H1 (cell line): ENCODE data around the gene RGS7BP. TPM values are rescaled to one million over a fixed set of nuclear protein-coding genes. Genes with fewer than 3 reads are reported as not detected.

Experiments used
- CTCF ChIA-PET: fragments of 300-600 bp; sonication (Branson Sonifier 250); formaldehyde crosslinking; loops from one replicate; lab custom pipeline; 2021; ENCODE audit not compliant: partially characterized antibody; lab: Charles Lee
- POLR2A ChIA-PET: fragments of 300-600 bp; sonication (Branson Sonifier 250); formaldehyde crosslinking; loops from one replicate; lab custom pipeline; 2021; ENCODE audit warnings: inconsistent platforms; ENCODE audit not compliant: partially characterized antibody; lab: Charles Lee
- DNase-seq, 2 experiments: peaks; one replicate each; pipeline versions ENCODE4 v3.0.0 to v3.0.0-alpha.2; 2010 to 2022; ENCODE audit warnings: low spot score in 2 of 2, low read depth in 1 of 2, mixed read lengths in 1 of 2
- FAIRE-seq: peaks from 2 replicates; lab custom pipeline; 2011; peaks lifted over from hg19 to GRCh38; lab: Jason Lieb, UNC
- H2AFZ ChIP-seq: 2 replicates; pipeline ENCODE4 v1.8.1; 2012; ENCODE audit warnings: low read length, inconsistent platforms
- H2AK5ac ChIP-seq: 2 replicates; pipeline ENCODE4 v1.6.1; 2013; ENCODE audit warnings: low read depth, low read length
- H2BK120ac ChIP-seq: replicated peaks from 2 replicates; pipeline ENCODE3; 2013; ENCODE audit warnings: low read depth, low read length, inconsistent platforms
- H2BK12ac ChIP-seq: 2 replicates; pipeline ENCODE4 v1.6.1; 2013; ENCODE audit warnings: low read depth, low read length
- H2BK15ac ChIP-seq: 2 replicates; pipeline ENCODE4 v1.6.1; 2013; ENCODE audit warnings: low read length
- H2BK20ac ChIP-seq: 2 replicates; pipeline ENCODE4 v1.6.1; 2013; ENCODE audit warnings: low read length
- H2BK5ac ChIP-seq: 2 replicates; pipeline ENCODE4 v1.6.1; 2013; ENCODE audit warnings: low read depth, low read length
- H3K14ac ChIP-seq: 2 replicates; pipeline ENCODE4 v1.6.1; 2013; ENCODE audit warnings: inconsistent platforms; ENCODE audit not compliant: insufficient read length
- H3K18ac ChIP-seq: 2 replicates; pipeline ENCODE4 v1.6.1; 2013; ENCODE audit warnings: low read length; ENCODE audit errors: extremely low read depth
- H3K23ac ChIP-seq: 2 replicates; pipeline ENCODE4 v1.6.1; 2013; ENCODE audit warnings: inconsistent platforms; ENCODE audit not compliant: insufficient read length
- H3K23me2 ChIP-seq: 2 replicates; pipeline ENCODE4 v1.6.1; 2013; ENCODE audit warnings: low read depth, low read length
- H3K27ac ChIP-seq: 2 replicates; pipeline ENCODE4 v1.6.1; 2011; ENCODE audit warnings: low read depth, low read length, inconsistent platforms
- H3K27me3 ChIP-seq, 4 experiments: replicated peaks in 1 of 4; 1 replicate in 1 of 4; 2 replicates in 3 of 4; pipeline versions ENCODE4 v1.6.1 to v1.8.1; 2011 to 2013; ENCODE audit warnings: low read length in 3 of 4, mild to moderate bottlenecking in 3 of 4, inconsistent platforms in 2 of 4, mixed read lengths in 2 of 4, moderate library complexity in 1 of 4; ENCODE audit not compliant: control insufficient read depth in 3 of 4, insufficient read depth in 3 of 4; ENCODE audit errors: extremely low read depth in 1 of 4
- H3K36me3 ChIP-seq, 4 experiments: 2 replicates each; pipeline versions ENCODE4 v1.6.1 to v1.8.1; 2011 to 2013; ENCODE audit warnings: mild to moderate bottlenecking in 4 of 4, low read length in 3 of 4, moderate library complexity in 2 of 4, control low read depth in 1 of 4, inconsistent platforms in 1 of 4; ENCODE audit not compliant: insufficient read depth in 4 of 4, control insufficient read depth in 2 of 4
- H3K4ac ChIP-seq: replicated peaks from 2 replicates; pipeline ENCODE3; 2013; ENCODE audit warnings: low read length, low read depth, mixed read lengths, inconsistent platforms; ENCODE audit not compliant: insufficient read length
- H3K4me1 ChIP-seq, 4 experiments: replicated peaks in 1 of 4; 1 replicate in 1 of 4; 2 replicates in 3 of 4; pipeline versions ENCODE4 v1.6.1 to v1.8.1; 2011 to 2013; ENCODE audit warnings: low read length in 3 of 4, inconsistent platforms in 2 of 4, mixed read lengths in 1 of 4; ENCODE audit not compliant: insufficient read depth in 4 of 4, control insufficient read depth in 3 of 4
- H3K4me2 ChIP-seq, 2 experiments: 2 replicates each; pipeline versions ENCODE4 v1.6.1 to v1.8.1; 2011 to 2013; ENCODE audit warnings: low read depth in 2 of 2, low read length in 2 of 2, control low read depth in 1 of 2, inconsistent platforms in 1 of 2, mild to moderate bottlenecking in 1 of 2; ENCODE audit not compliant: insufficient read depth in 1 of 2
- H3K4me3 ChIP-seq, 4 experiments: fragments of 200-600, 300-600 bp in 1 of 4; sonication (generic), shearing (Covaris generic), sonication (Bioruptor Twin) in 1 of 4; 2 replicates each; pipeline versions ENCODE4 v1.5.1 to v1.8.1; 2011 to 2016; ENCODE audit warnings: low read length in 4 of 4, low read depth in 3 of 4, control low read depth in 2 of 4, inconsistent platforms in 2 of 4, mild to moderate bottlenecking in 2 of 4, mixed read lengths in 1 of 4, moderate library complexity in 1 of 4; ENCODE audit not compliant: insufficient read depth in 2 of 4; ENCODE audit errors: extremely low read depth in 1 of 4
- H3K56ac ChIP-seq: replicated peaks from 2 replicates; pipeline ENCODE3; 2013; ENCODE audit warnings: low read depth, mild to moderate bottlenecking, mixed read lengths, low read length, inconsistent platforms; ENCODE audit not compliant: insufficient read length
- H3K79me1 ChIP-seq: 2 replicates; pipeline ENCODE4 v1.6.1; 2013; ENCODE audit warnings: low read depth, low read length, control low read depth
- H3K79me2 ChIP-seq, 2 experiments: 2 replicates each; pipeline versions ENCODE4 v1.6.1 to v1.8.1; 2012 to 2013; ENCODE audit warnings: low read length in 2 of 2, mild to moderate bottlenecking in 2 of 2, inconsistent platforms in 1 of 2; ENCODE audit not compliant: insufficient read depth in 2 of 2, control insufficient read depth in 1 of 2
- H3K9ac ChIP-seq, 4 experiments: replicated peaks in 1 of 4; 1 replicate in 1 of 4; 2 replicates in 3 of 4; pipeline versions ENCODE4 v1.6.1 to v1.8.1; 2011 to 2013; ENCODE audit warnings: low read depth in 3 of 4, low read length in 3 of 4, control low read depth in 2 of 4, mild to moderate bottlenecking in 2 of 4, moderate library complexity in 2 of 4, inconsistent platforms in 1 of 4; ENCODE audit errors: extremely low read depth in 1 of 4
- H3K9me3 ChIP-seq, 2 experiments: 2 replicates each; pipeline versions ENCODE4 v1.6.1 to v1.8.1; 2012 to 2013; ENCODE audit warnings: mild to moderate bottlenecking in 2 of 2, moderate library complexity in 2 of 2, control low read depth in 1 of 2, inconsistent platforms in 1 of 2, low read depth in 1 of 2, low read length in 1 of 2, mixed read lengths in 1 of 2; ENCODE audit not compliant: insufficient read depth in 2 of 2
- H4K20me1 ChIP-seq, 2 experiments: replicated peaks in 1 of 2; 2 replicates each; pipeline versions ENCODE3 to v1.8.1; 2011 to 2013; ENCODE audit warnings: inconsistent platforms in 2 of 2, low read length in 2 of 2, mild to moderate bottlenecking in 1 of 2; ENCODE audit not compliant: insufficient read depth in 2 of 2, control insufficient read depth in 1 of 2
- H4K5ac ChIP-seq: 2 replicates; pipeline ENCODE4 v1.6.1; 2013; ENCODE audit warnings: low read length, low read depth, mixed read lengths, inconsistent platforms; ENCODE audit not compliant: insufficient read length
- H4K8ac ChIP-seq: 2 replicates; pipeline ENCODE4 v1.8.0; 2013; ENCODE audit warnings: mild to moderate bottlenecking, moderate library complexity, low read length, inconsistent platforms; ENCODE audit not compliant: insufficient read depth; ENCODE audit errors: extremely low read depth
- H4K91ac ChIP-seq: replicated peaks from 2 replicates; pipeline ENCODE3; 2013; ENCODE audit warnings: low read length, mixed read lengths, inconsistent platforms; ENCODE audit not compliant: insufficient read length
- BCL11A ChIP-seq, 2 experiments: IDR thresholded peaks; one replicate each; pipeline ENCODE4 v1.6.1; 2011; ENCODE audit warnings: low read depth in 2 of 2, low read length in 2 of 2, mild to moderate bottlenecking in 2 of 2
- EGR1 ChIP-seq: IDR thresholded peaks from 2 replicates; pipeline ENCODE4 v1.6.1; 2011; ENCODE audit warnings: low read depth, low read length, borderline replicate concordance
- POLR2A ChIP-seq, 2 experiments: IDR thresholded peaks; 1 replicate in 1 of 2; 2 replicates in 1 of 2; pipeline ENCODE4 v1.6.1; 2011; ENCODE audit warnings: low read depth in 2 of 2, low read length in 2 of 2, mild to moderate bottlenecking in 2 of 2; ENCODE audit errors: control extremely low read depth in 1 of 2
- YY1 ChIP-seq: IDR thresholded peaks from 2 replicates; pipeline ENCODE4 v1.6.1; 2011; ENCODE audit warnings: low read depth, mild to moderate bottlenecking, low read length
- polyA plus RNA-seq, 7 experiments: library from polyadenylated mRNA; depleted of rRNA in 3 of 7; stranded (reverse) in 5 of 7; unstranded in 2 of 7; fragments of >200 nt in 5 of 7; fragments of 200-250 nt in 2 of 7; gene quantifications; 1 replicate in 5 of 7; 2 replicates in 1 of 7; 4 replicates in 1 of 7; pipeline versions ENCODE4 v1.2.1 to v1.2.3, GENCODE V29; 2011 to 2013; ENCODE audit warnings: missing spikeins in 2 of 7, mixed read lengths in 2 of 7
- total RNA-seq: library from RNA; stranded (reverse); fragmentation: NEBNext Ultra II Directional; extraction: Animal tissue kit (Norgen Biotek cat#: 25700); gene quantifications from 2 replicates; pipeline ENCODE4 v1.2.1, GENCODE V29; 2021

Gene RGS7BP
- total and polyA plus RNA-seq, 2 of the 8 experiments (the other 6 are each of a cell fraction or from before 2014, with no cell fraction given): 0.65 to 2.3 TPM

DNA sequence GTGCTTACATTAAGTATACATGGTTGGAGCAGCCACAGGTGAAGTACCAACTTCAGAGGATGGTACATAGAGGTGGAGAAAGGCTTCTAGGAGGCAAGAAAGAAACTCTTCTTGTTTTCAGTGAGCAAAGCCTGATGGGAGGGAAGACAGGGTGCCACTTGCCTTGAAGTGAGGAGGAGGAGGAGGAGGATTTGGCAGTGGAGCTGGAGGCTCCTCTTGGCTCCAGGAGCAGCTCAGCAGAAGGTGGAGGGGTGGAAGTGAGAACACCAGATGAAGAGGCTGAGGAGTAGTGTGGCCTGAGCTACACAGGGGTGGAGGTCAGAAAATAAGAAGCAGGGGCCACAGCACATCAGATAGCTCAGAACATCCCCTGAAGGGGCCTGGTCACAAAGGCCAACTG, 93.4 kb downstream of the RGS7BP start:
- Histone ChIP-seq H2BK5ac (no peak overlapping the region), H3K27me3 (no peaks in the 10 kb centered on the region), H2BK20ac (no peak overlapping the region), H2BK15ac (no peak overlapping the region), H3K14ac (no peak overlapping the region), H4K5ac (no peak overlapping the region), H3K23me2 (no peaks in the 10 kb centered on the region), H3K18ac (no peak overlapping the region), H2AK5ac (no peak overlapping the region), H4K91ac (no peak overlapping the region), H3K4me1 (peaks cover 0 to 4% (median 0%) of the 10 kb centered on the region in 4 experiments; a peak in 1 of 7 replicates), H3K4me3 (no peak overlapping the region), H3K36me3 (no peaks in the 10 kb centered on the region), H2BK12ac (no peak overlapping the region), H3K9ac (no peak overlapping the region), H3K4me2 (no peak overlapping the region), H3K4ac (no peak overlapping the region), H3K27ac (no peak overlapping the region), H3K79me1 (no peaks in the 10 kb centered on the region), H4K20me1 (no peaks in the 10 kb centered on the region), H2AFZ (no peak overlapping the region), H3K23ac (no peak overlapping the region), H3K56ac (no peak overlapping the region), H3K9me3 (no peaks in the 10 kb centered on the region), H3K79me2 (no peaks in the 10 kb centered on the region), H4K8ac (no peak overlapping the region), H2BK120ac (no peak overlapping the region)
- no peak for FAIRE-seq
- DNase-seq: no peak
- CTCF ChIA-PET: interaction anchor here (0.8 to 10.0 kb wide), 4 partner anchors 12 to 370 kb away, joined by 3 to 105 read pairs (median 8); no protein-coding TSS in a partner anchor
- POLR2A ChIA-PET: no interaction called here
- TF ChIP-seq POLR2A (IDR thresholded peaks at IDR 0.05; ENCODE audit: control extremely low read depth in 1 of 2, low read depth in 2 of 2, low read length in 2 of 2) (no peak), BCL11A (IDR thresholded peaks at IDR 0.05; ENCODE audit: low read depth in 2 of 2, low read length in 2 of 2) (no peak), EGR1 (no peak), YY1 (no peak)
